ENCODE measurements around the gene RHBDF2. TPM values are rescaled to one million over a fixed set of nuclear protein-coding genes. Genes with fewer than 3 reads are reported as not detected.

RHBDF2 gene
- total RNA-seq, 3 donors from 2014 or later (not counting 1 experiment from before 2014, with no cell fraction given), result 194 to 233 (median 202) TPM

DNA sequence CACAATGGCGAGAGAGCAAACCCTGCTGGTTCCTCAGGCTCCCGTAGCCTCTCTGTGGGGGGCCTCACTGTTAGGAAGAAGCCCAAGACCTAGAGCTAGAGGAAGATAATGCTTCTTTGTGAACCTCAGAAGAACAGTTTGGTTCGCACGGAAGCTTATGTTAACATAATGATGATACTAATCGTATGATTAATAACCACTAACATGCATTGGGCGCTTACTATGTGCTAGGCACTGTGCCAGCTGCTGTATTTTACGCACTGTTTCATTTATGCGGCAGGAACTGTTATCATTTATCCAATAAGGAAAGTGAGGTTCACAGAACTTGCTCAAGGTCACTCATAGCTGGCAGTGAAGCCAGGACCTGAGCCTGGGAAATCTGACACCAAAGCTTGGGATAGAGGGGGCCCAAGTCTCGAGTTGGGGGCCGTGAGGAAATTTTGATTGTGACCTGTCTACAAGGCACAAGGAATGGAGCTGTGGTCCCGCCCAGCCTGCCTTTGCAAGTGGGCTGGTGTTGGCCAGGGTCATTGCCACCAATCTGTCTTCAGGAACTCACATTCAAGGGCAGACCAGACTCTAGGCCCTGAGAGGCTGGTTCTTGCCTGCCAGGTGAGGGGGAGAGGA lies 45.4 kb upstream of the RHBDF2 start:
- Histone ChIP-seq H3K36me3 (ENCODE audit: control insufficient read depth, insufficient read depth, low read length) (no peaks in the 10 kb centered on the region), H3K27me3 (ENCODE audit: control insufficient read depth, insufficient read depth, low read length) (no peaks in the 10 kb centered on the region), H3K27ac (ENCODE audit: low read length) (no peak overlapping the region), H3K9me3 (ENCODE audit: control insufficient read depth, insufficient read depth, low read length) (no peaks in the 10 kb centered on the region), H3K4me3 (ENCODE audit: low read length) (no peak overlapping the region), H3K4me1 (ENCODE audit: control insufficient read depth, insufficient read depth, low read length) (peaks cover 43% of the 10 kb centered on the region)
- peaks cover 0 to 3% of the 10 kb centered on the region in 2 donors for H3K27me3 Mint-ChIP-seq (ENCODE audit: low read depth in 2 of 2)
- intact Hi-C loops (cut with micrococcal nuclease), result loop anchor here (1.0 to 5.0 kb wide), 2 partner anchors 23 to 79 kb away; partner anchors contain the start of gene AANAT
- H3K36me3 Mint-ChIP-seq, result no peaks in the 10 kb centered on the region
- H3K9me3 Mint-ChIP-seq, result no peaks in the 10 kb centered on the region
- TF ChIP-seq, protein P1, sequence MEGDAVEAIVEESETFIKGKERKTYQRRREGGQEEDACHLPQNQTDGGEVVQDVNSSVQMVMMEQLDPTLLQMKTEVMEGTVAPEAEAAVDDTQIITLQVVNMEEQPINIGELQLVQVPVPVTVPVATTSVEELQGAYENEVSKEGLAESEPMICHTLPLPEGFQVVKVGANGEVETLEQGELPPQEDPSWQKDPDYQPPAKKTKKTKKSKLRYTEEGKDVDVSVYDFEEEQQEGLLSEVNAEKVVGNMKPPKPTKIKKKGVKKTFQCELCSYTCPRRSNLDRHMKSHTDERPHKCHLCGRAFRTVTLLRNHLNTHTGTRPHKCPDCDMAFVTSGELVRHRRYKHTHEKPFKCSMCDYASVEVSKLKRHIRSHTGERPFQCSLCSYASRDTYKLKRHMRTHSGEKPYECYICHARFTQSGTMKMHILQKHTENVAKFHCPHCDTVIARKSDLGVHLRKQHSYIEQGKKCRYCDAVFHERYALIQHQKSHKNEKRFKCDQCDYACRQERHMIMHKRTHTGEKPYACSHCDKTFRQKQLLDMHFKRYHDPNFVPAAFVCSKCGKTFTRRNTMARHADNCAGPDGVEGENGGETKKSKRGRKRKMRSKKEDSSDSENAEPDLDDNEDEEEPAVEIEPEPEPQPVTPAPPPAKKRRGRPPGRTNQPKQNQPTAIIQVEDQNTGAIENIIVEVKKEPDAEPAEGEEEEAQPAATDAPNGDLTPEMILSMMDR (IDR thresholded peaks at IDR 0.05), result no peak
- no peak for DNase-seq
- H3K4me3 Mint-ChIP-seq, result no peak overlapping the region
- no peak overlapping the region for H3K27ac Mint-ChIP-seq
- peaks cover 0 to 21% of the 10 kb centered on the region in 2 donors for H3K4me1 Mint-ChIP-seq
- no peak for ATAC-seq
- WGBS (ENCODE audit: insufficient coverage), result 79% methylated on average over 11 of the region's 11 CpGs

DNA sequence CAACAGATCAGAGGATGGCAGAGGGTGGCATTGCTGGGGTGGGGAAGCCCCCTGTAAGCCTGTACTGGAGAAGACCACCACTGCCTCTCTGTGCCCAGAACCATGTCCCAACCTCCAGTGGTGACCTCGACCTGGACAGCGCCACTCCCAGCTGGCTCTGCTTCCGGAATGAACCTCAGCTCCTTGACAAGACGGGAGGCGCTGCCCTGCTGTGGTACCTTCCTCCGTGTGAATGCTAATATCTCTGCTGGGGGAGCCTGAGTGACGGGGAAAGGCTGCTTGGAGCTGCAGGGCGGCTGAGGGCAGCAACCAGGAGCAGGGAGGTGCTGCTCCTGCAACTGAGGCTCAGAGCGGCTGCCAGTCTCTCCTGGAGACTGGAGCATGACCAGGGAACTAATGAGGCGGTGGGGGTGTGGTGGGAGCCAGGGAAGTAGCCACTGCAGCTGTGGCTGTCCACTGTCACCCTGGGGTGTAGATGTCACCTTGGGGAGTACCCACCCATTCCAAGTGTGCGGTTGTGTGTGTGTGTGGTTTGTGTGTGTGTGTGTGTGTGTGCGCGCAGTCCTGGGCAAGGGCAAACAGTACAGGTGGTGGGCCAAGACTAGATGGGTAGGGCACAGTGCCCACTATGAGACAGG lies 44.8 kb upstream of the RHBDF2 start:
- peaks cover 0 to 21% of the 10 kb centered on the region in 2 donors for H3K4me1 Mint-ChIP-seq
- H3K27ac ChIP-seq (ENCODE audit: low read length), result no peak overlapping the region
- peaks cover 0 to 3% of the 10 kb centered on the region in 2 donors for H3K27me3 Mint-ChIP-seq (ENCODE audit: low read depth in 2 of 2)
- H3K4me3 Mint-ChIP-seq, result no peak overlapping the region
- no peaks in the 10 kb centered on the region for H3K27me3 ChIP-seq (ENCODE audit: control insufficient read depth, insufficient read depth, low read length)
- DNase-seq (no peak), ATAC-seq (no peak)
- H3K4me1 ChIP-seq (ENCODE audit: control insufficient read depth, insufficient read depth, low read length), result peaks cover 43% of the 10 kb centered on the region
- no peaks in the 10 kb centered on the region for H3K36me3 ChIP-seq (ENCODE audit: control insufficient read depth, insufficient read depth, low read length)
- TF ChIP-seq, protein P1 (IDR thresholded peaks at IDR 0.05), result no peak
- 85% methylated on average over 13 of the region's 13 CpGs for WGBS (ENCODE audit: insufficient coverage)
- no peak overlapping the region for H3K4me3 ChIP-seq (ENCODE audit: low read length)
- H3K36me3 Mint-ChIP-seq, result no peaks in the 10 kb centered on the region
- intact Hi-C loops (cut with micrococcal nuclease), result loop anchor here (5.0 kb wide), 1 partner anchor 79 kb away; the partner anchor contains the start of gene AANAT
- H3K27ac Mint-ChIP-seq, result no peak overlapping the region
- no peaks in the 10 kb centered on the region for H3K9me3 ChIP-seq (ENCODE audit: control insufficient read depth, insufficient read depth, low read length)
- no peaks in the 10 kb centered on the region for H3K9me3 Mint-ChIP-seq

DNA sequence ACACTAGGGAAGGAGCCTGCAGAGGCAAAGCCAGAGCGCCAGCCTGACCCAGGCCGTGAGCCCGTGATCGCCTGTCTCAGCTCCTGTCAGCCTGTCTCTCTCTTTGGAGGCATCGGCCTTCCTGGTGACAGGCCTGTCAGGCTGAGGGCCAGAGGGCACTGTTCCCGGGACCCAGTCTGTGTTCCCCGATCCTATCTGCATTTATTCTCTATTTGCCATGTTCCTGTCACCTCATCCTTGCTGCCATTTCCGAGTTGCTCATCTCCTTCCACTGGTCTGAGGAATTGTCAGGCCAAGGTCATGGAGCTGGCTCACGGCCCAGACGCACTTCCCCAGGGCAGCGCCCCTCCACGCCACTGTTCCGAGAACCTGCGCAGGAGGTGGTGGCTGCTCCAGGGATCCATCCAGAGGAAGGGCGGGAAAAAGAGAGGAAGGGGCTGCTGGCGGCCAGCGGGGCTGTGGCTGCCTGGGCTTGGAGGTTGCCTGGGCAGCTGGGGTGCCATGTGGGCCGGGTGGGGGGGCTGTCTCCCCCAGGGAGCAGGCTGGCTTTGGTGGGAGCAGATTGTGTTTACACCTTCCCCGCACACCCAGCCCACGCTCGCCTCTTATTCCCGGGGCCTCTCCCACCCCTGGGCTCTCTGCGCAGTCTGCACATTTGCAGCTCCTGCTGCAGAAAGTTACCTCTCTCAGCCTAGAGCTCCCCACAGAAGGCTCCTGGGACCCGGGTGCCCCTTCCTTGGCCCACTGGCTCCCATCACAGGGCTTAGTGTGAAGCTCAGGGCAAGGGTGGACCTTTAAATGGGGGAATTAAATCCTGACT lies 43.5 kb upstream of the RHBDF2 start:
- H3K36me3 ChIP-seq (ENCODE audit: control insufficient read depth, insufficient read depth, low read length), result no peaks in the 10 kb centered on the region
- Mint-ChIP-seq H3K9me3 (no peaks in the 10 kb centered on the region), H3K4me1 (peaks cover 0 to 21% of the 10 kb centered on the region in 2 donors), H3K36me3 (no peaks in the 10 kb centered on the region), H3K4me3 (no peak overlapping the region), H3K27me3 (ENCODE audit: low read depth in 2 of 2) (peaks cover under 1 to 3% of the 10 kb centered on the region in 2 donors), H3K27ac (no peak overlapping the region)
- 78% methylated on average over 24 of the region's 24 CpGs for WGBS (ENCODE audit: insufficient coverage)
- H3K9me3 ChIP-seq (ENCODE audit: control insufficient read depth, insufficient read depth, low read length), result no peaks in the 10 kb centered on the region
- TF ChIP-seq, protein P1 (IDR thresholded peaks at IDR 0.05), result no peak
- no peak for DNase-seq
- peaks cover 5% of the 10 kb centered on the region for H3K27me3 ChIP-seq (ENCODE audit: control insufficient read depth, insufficient read depth, low read length)
- no peak for ATAC-seq
- H3K27ac ChIP-seq (ENCODE audit: low read length), result no peak overlapping the region
- intact Hi-C loops (cut with micrococcal nuclease), result loop anchor here (5.0 kb wide), 1 partner anchor 77 kb away; the partner anchor contains the start of gene AANAT
- H3K4me1 ChIP-seq (ENCODE audit: control insufficient read depth, insufficient read depth, low read length), result peaks cover 48% of the 10 kb centered on the region
- no peak overlapping the region for H3K4me3 ChIP-seq (ENCODE audit: low read length)
